Measurements from ENCODE around the gene CALCA.
"Not testable (repeated sequence)": the region's sequence is repeated elsewhere in the genome, so short reads cannot be mapped to it uniquely, and the experiment has no call there.

Gene CALCA

GRCh38 chr11:14971865-14972580 lies at the start of gene CALCA:
Gene CALCA (minus strand): TSS chr11:14972351. CDS start chr11:14971192, 1,159 bp downstream.
- no peak for DNase-seq

GRCh38 chr11:15016200-15016599 lies 44.0 kb upstream of the CALCA start:
- no peak for DNase-seq

- DNase-seq, result no peak
Observed at GRCh38 chr11:15011776-15012345, 39.7 kb upstream of the CALCA start.

GRCh38 chr11:15010865-15011264 lies 38.7 kb upstream of the CALCA start:
- no peak for DNase-seq

GRCh38 chr11:15006139-15006759 lies 34.1 kb upstream of the CALCA start:
- no peak for DNase-seq

GRCh38 chr11:14988133-14988532 lies 16.0 kb upstream of the CALCA start:
- not testable (repeated sequence) for DNase-seq

- no peak for DNase-seq
Observed at GRCh38 chr11:14981507-14981906, 9.4 kb upstream of the CALCA start.

GRCh38 chr11:14980854-14981253 lies 8.7 kb upstream of the CALCA start:
- no peak for DNase-seq

GRCh38 chr11:14977101-14977880 lies 5.1 kb upstream of the CALCA start:
- DNase-seq, result no peak

- no peak for DNase-seq
Observed at GRCh38 chr11:14975252-14975587, 3.1 kb upstream of the CALCA start.

- DNase-seq, result peak; percentile 42
Observed at GRCh38 chr11:14974515-14975251, 2.5 kb upstream of the CALCA start.

- DNase-seq, result no peak
Observed at GRCh38 chr11:14973621-14974514, 1.7 kb upstream of the CALCA start.

- DNase-seq, result no peak
Observed at GRCh38 chr11:14972581-14973495, 687 bp upstream of the CALCA start.

- peak; percentile 21 for DNase-seq
Observed at GRCh38 chr11:14969901-14970323, 2.2 kb downstream of the CALCA start.

GRCh38 chr11:14967581-14968243 lies 4.4 kb downstream of the CALCA start:
- no peak for DNase-seq

GRCh38 chr11:14956111-14956510 lies 16.0 kb downstream of the CALCA start:
- no peak for DNase-seq

- DNase-seq, result no peak
Observed at GRCh38 chr11:14954581-14954980, 17.6 kb downstream of the CALCA start.

GRCh38 chr11:14953904-14954303 lies 18.2 kb downstream of the CALCA start:
- no peak for DNase-seq

- DNase-seq, result no peak
Observed at GRCh38 chr11:14949437-14950147, 22.6 kb downstream of the CALCA start.
